ENCODE results near the gene MGRN1.

The MGRN1 gene

GRCh38 chr16:4624827-4625559 is 367 bp downstream of the MGRN1 start:
- DNase-seq (ENCODE audit: low read depth): peak; percentile 68

GRCh38 chr16:4625560-4626159 is 1.0 kb downstream of the MGRN1 start:
- DNase-seq (ENCODE audit: low read depth): no peak

- no peak for DNase-seq (ENCODE audit: low read depth)
These were observed 1.8 kb downstream of the MGRN1 start for GRCh38 chr16:4626396-4626795.

- no peak for DNase-seq (ENCODE audit: low read depth)
These were observed 3.7 kb downstream of the MGRN1 start for GRCh38 chr16:4628283-4628682.

- no peak for DNase-seq (ENCODE audit: low read depth)
These were observed 6.8 kb downstream of the MGRN1 start for GRCh38 chr16:4631444-4631843.

- DNase-seq (ENCODE audit: low read depth): no peak
These were observed 9.4 kb downstream of the MGRN1 start for GRCh38 chr16:4633910-4634635.

- no peak for DNase-seq (ENCODE audit: low read depth)
These were observed 10.1 kb downstream of the MGRN1 start for GRCh38 chr16:4634768-4635167.

- no peak for DNase-seq (ENCODE audit: low read depth)
These were observed 11.6 kb downstream of the MGRN1 start for GRCh38 chr16:4636196-4636595.

- DNase-seq (ENCODE audit: low read depth): no peak
These were observed 13.0 kb downstream of the MGRN1 start for GRCh38 chr16:4637501-4638166.

GRCh38 chr16:4639899-4640509 is 15.4 kb downstream of the MGRN1 start:
- DNase-seq (ENCODE audit: low read depth): no peak

- DNase-seq (ENCODE audit: low read depth): no peak
These were observed 16.1 kb downstream of the MGRN1 start for GRCh38 chr16:4640572-4641305.

- no peak for DNase-seq (ENCODE audit: low read depth)
These were observed 16.7 kb downstream of the MGRN1 start for GRCh38 chr16:4641306-4641687.

GRCh38 chr16:4641895-4642294 is 17.3 kb downstream of the MGRN1 start:
- no peak for DNase-seq (ENCODE audit: low read depth)

- no peak for DNase-seq (ENCODE audit: low read depth)
These were observed 22.4 kb downstream of the MGRN1 start for GRCh38 chr16:4646773-4647643.

- DNase-seq (ENCODE audit: low read depth): no peak
These were observed 23.0 kb downstream of the MGRN1 start for GRCh38 chr16:4647644-4647980.

- DNase-seq (ENCODE audit: low read depth): no peak
These were observed 24.3 kb downstream of the MGRN1 start for GRCh38 chr16:4648917-4649316.

GRCh38 chr16:4649744-4650442 is 25.3 kb downstream of the MGRN1 start:
- no peak for DNase-seq (ENCODE audit: low read depth)

GRCh38 chr16:4650443-4651074 is 25.9 kb downstream of the MGRN1 start:
- DNase-seq (ENCODE audit: low read depth): peak; percentile 69

- DNase-seq (ENCODE audit: low read depth): no peak
These were observed 27.2 kb downstream of the MGRN1 start for GRCh38 chr16:4651827-4652226.

- no peak for DNase-seq (ENCODE audit: low read depth)
These were observed 27.9 kb downstream of the MGRN1 start for GRCh38 chr16:4652561-4652960.
